BJ (cell line): ENCODE measurements around the gene PARD6G. TPM values are rescaled to one million over a fixed set of nuclear protein-coding genes. Genes with fewer than 3 reads are reported as not detected.

Source experiments
- CTCF ChIA-PET: fragments of 350-600 bp; formaldehyde crosslinking; extraction: SDS; loops from one replicate; lab custom pipeline; 2021; ENCODE audit warnings: antibody characterized with exemption, inconsistent platforms; lab: Yijun Ruan, JAX
- POLR2A ChIA-PET: fragments of 300-600 bp; sonication (Branson Sonifier 250); formaldehyde crosslinking; extraction: SDS; loops from one replicate; lab custom pipeline; 2021; ENCODE audit warnings: antibody characterized with exemption; lab: Charles Lee
- DNase-seq: peaks from one replicate; pipeline ENCODE4 v3.0.0-alpha.2; 2011; ENCODE audit warnings: low read depth
- H3K27me3 ChIP-seq: 2 replicates; pipeline ENCODE4 v1.6.0; 2011; ENCODE audit warnings: low read length; ENCODE audit not compliant: control insufficient read depth, insufficient read depth
- H3K36me3 ChIP-seq: 2 replicates; pipeline ENCODE4 v1.5.1; 2011; ENCODE audit warnings: low read length; ENCODE audit not compliant: control insufficient read depth, insufficient read depth
- H3K4me3 ChIP-seq: 2 replicates; pipeline ENCODE4 v1.5.1; 2011; ENCODE audit warnings: low read depth, mild to moderate bottlenecking, control low read depth, low read length
- CTCF ChIP-seq: IDR thresholded peaks from 2 replicates; pipeline ENCODE4 v1.5.1; 2011; ENCODE audit warnings: low read depth, mild to moderate bottlenecking, control low read depth, inconsistent platforms, low read length, moderate library complexity; ENCODE audit not compliant: insufficient read depth
- polyA plus RNA-seq: library from polyadenylated mRNA; depleted of rRNA; stranded (reverse); fragments of >200 nt; gene quantifications from 2 replicates; pipeline ENCODE4 v1.2.3, GENCODE V29; 2011; rRNA removed

Gene PARD6G
- polyA plus RNA-seq, 1 experiment: 0.96 TPM

GRCh38 chr18:80108739-80109675, 138.3 kb downstream of the PARD6G start, which contains the start of gene ADNP2:
Gene ADNP2, plus strand, starts transcription at chr18:80109262. Its CDS starts 8,281 bp downstream, at chr18:80117543.
- ChIA-PET POLR2A (no interaction called here), CTCF (interaction anchor here (0.6 kb wide), 1 partner anchor 36 kb away, joined by 3 read pairs; no protein-coding TSS in a partner anchor)
- no peaks in the 10 kb centered on the region for H3K27me3 ChIP-seq
- H3K36me3 ChIP-seq: no peaks in the 10 kb centered on the region
- TF ChIP-seq CTCF: no peak
- DNase-seq: peak; percentile 64
- H3K4me3 ChIP-seq: peak within 1 kb of the TSS; percentile 69

GRCh38 chr18:80108121-80108536, 139.2 kb downstream of the PARD6G start:
- no peaks in the 10 kb centered on the region for H3K27me3 ChIP-seq
- DNase-seq: no peak
- ChIA-PET CTCF (no interaction called here), POLR2A (no interaction called here)
- H3K36me3 ChIP-seq: no peaks in the 10 kb centered on the region
- H3K4me3 ChIP-seq: no peak overlapping the region
- no peak for TF ChIP-seq CTCF

- DNase-seq: no peak
- ChIA-PET POLR2A (no interaction called here), CTCF (no interaction called here)
- Histone ChIP-seq H3K4me3 (no peak overlapping the region), H3K36me3 (no peaks in the 10 kb centered on the region), H3K27me3 (no peaks in the 10 kb centered on the region)
- no peak for TF ChIP-seq CTCF
Measured at GRCh38 chr18:80107426-80107825, 139.9 kb downstream of the PARD6G start.

Other genes starting within 250 kb of the PARD6G start
- 26.1 and 32.4 TPM in 2 replicates for gene RBFA, start 213.1 kb downstream of the PARD6G start, polyA plus RNA-seq
- 4.1 and 4.4 TPM in 2 replicates for gene ADNP2, start 138.3 kb downstream of the PARD6G start, polyA plus RNA-seq